RPMI7951 (cell line): ENCODE results near the gene INTU. TPM values are rescaled to one million over a fixed set of nuclear protein-coding genes. Genes with fewer than 3 reads are reported as not detected.

ENCODE experiments used
- DNase-seq: peaks from one replicate; pipeline ENCODE4 v3.0.0-alpha.2; 2012; ENCODE audit warnings: low read depth
- total RNA-seq: library from RNA; depleted of rRNA; stranded (reverse); fragments of >200 nt; shearing (Covaris generic); gene quantifications from 2 replicates; pipeline ENCODE4 v1.2.3, GENCODE V29; 2014; rRNA removed

Gene INTU
- total RNA-seq, 1 experiment from 2014 or later, result 2.6 TPM

- no peak for DNase-seq
Measured at GRCh38 chr4:127747883-127748282, 115.1 kb downstream of the INTU start.

- no peak for DNase-seq
Measured at GRCh38 chr4:127748957-127749356, 116.2 kb downstream of the INTU start.

- no peak for DNase-seq
Measured at GRCh38 chr4:127756906-127757305, 124.1 kb downstream of the INTU start.

- no peak for DNase-seq
Measured at GRCh38 chr4:127759228-127759820, 126.6 kb downstream of the INTU start.

- no peak for DNase-seq
Measured at GRCh38 chr4:127759893-127760292, 127.1 kb downstream of the INTU start.

GRCh38 chr4:127771535-127772275, 138.9 kb downstream of the INTU start:
- DNase-seq, result no peak

- no peak for DNase-seq
Measured at GRCh38 chr4:127772769-127773671, 140.3 kb downstream of the INTU start.

GRCh38 chr4:127775843-127776242, 143.1 kb downstream of the INTU start:
- DNase-seq, result no peak

Other genes with a start within 250 kb of the INTU start
- gene SLC25A31, start 97.4 kb downstream of the INTU start, total RNA-seq, result not detected in 2 replicates
- gene HSPA4L, start 149.4 kb downstream of the INTU start, total RNA-seq, result 3.5 and 4.7 TPM in 2 replicates
- gene PLK4, start 247.9 kb downstream of the INTU start, total RNA-seq, result 32.5 and 37.0 TPM in 2 replicates